T-helper 1 cell treated with Interleukin-12 subunit alpha and Interleukin-12 subunit beta and Interleukin-4 antibody, amounts not matched to agents 30 ng/mL and 1 ng/mL, for 36 hours (primary cell): Measurements from ENCODE around the gene HOXD13. TPM values are rescaled to one million over a fixed set of nuclear protein-coding genes. Genes with fewer than 3 reads are reported as not detected.

Experiments used
- intact Hi-C: fragments of 100-400 bp; cut with micrococcal nuclease; formaldehyde crosslinking; loops from one replicate; pipeline ENCODE4 v1.15.1; 2024
- total RNA-seq: library from RNA; stranded (reverse); gene quantifications from 2 replicates; pipeline ENCODE4 v1.2.3, GENCODE V29; 2022

Gene HOXD13
- total RNA-seq, 1 donor from 2014 or later, result not detected

DNA sequence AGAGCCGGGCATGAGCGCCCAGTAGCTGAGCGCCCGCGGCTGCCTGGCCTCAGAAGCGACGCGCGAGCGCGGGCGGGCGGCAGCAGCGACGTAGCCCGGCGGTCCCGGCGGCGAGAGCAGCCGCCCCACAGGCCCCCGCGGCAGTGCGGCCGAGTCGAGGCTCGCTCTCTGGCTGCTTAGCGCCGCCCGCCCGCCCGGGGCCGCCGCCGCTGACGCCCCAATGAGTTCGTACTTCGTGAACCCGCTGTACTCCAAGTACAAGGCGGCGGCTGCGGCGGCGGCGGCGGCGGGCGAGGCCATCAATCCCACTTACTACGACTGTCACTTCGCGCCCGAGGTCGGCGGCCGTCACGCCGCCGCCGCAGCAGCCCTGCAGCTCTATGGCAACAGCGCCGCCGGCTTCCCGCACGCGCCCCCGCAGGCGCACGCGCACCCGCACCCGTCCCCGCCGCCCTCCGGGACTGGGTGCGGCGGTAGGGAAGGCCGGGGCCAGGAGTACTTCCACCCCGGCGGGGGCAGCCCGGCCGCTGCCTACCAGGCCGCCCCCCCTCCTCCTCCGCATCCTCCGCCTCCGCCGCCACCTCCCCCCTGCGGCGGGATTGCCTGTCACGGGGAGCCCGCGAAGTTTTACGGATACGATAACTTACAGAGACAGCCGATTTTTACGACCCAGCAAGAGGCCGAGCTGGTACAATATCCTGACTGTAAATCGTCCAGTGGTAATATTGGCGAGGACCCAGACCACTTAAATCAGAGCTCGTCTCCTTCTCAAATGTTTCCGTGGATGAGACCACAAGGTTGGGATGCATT lies 37.8 kb downstream of the HOXD13 start:
- intact Hi-C loops, result loop anchor here (5.0 kb wide), 1 partner anchor 33 kb away; the partner anchor contains the start of gene HOXD12

DNA sequence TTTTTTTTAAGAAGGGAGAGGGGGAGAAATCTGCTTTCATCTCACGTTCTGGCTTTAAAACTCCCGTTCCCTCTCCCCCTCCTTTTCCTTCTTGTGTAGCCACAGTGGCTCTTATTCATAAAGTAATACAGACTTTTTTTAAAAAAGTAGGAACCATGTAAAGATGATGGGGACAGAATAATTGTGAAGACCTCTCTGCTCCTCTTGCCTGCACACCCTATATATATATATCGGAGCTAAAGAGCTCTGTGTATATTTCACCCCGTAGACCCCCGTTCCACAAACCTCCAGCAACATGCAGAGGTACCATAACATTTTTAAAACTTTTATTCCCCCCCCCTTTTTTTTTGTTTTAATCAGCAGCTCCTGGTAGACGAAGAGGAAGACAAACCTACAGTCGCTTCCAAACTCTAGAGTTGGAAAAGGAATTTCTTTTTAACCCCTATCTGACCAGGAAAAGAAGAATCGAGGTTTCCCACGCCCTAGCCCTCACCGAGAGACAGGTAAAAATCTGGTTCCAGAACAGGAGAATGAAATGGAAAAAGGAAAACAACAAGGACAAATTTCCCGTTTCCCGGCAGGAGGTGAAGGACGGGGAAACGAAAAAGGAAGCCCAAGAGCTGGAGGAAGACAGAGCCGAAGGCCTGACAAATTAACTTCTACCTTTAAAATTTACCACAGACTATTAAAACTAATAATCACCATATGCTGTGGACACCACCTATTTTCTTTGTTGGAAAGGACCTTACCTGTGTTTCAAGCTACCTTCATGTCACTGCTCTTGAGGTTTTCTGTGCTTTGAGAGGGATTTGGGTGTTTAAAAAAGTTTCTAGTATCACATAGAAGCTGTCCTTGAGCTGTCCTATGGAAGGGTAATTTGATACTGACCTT lies 38.7 kb downstream of the HOXD13 start:
- intact Hi-C loops, result loop anchor here (1.0 to 5.0 kb wide), 2 partner anchors 34 to 47 kb away; partner anchors contain the start of gene HOXD12

DNA sequence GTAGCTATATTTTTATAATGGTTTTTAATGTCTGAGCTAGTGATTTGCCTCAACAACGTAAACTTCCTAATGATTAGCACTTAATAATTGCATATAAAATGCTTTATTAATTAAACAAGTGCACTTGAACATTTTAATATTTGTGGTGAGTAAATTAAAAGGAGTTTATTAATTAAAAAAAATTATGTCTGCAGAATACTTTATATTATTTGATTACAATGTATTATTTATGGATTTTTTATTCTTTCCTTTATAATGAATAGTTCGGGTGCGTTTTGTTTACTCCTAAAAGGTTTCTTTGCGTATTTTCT lies 39.3 kb downstream of the HOXD13 start:
- intact Hi-C loops, result loop anchor here (1.0 to 5.0 kb wide), 7 partner anchors 8 to 53 kb away; partner anchors contain the start of gene HOXD12

DNA sequence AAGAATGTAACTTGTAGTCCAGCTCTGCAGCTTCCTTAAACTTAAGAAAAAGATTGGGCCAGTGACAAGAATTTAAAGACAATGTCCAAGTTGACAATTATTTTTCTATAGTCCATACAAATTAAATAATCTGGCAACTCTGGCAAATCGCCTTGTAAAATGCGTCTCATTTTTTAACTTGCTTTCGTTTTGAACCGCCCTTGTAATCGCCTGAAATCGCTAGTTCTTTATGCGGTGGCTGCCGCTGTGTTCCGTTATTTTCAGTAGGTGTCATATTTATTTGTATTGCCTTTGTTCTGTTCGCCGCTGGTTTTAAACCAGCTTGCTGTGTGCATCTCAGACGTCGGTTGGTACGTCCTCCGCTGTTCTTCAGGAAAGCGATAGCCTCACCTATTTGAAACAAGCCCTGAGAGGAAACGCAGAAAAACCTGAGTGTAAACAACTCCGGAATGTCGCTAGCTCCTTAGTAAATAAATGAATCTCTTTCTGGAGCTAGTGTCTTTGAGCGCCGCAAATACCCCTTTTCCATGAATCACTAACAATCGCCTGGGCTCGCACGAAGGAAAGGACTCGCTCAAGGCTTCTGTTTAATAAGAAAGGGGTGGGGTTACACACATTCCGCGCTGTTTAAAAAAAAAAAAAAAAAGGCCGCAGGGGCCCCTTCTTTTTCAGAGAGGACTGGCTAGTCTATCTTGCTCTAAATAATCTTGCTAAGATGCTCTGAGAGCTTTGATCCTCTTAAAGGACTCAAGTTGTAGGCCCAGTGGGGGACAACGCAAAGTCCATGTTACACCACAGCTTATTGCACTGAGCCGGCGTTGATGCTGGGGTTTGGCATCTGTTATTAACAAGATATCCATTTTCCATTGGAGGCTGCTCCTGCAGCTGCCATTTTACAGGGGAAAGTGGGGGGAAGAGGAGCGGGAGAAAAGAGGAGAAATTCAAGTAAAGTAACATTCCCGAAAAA lies 40.0 kb downstream of the HOXD13 start:
- intact Hi-C loops, result loop anchor here (1.0 to 5.0 kb wide), 6 partner anchors 8 to 54 kb away; partner anchors contain the start of gene HOXD12

DNA sequence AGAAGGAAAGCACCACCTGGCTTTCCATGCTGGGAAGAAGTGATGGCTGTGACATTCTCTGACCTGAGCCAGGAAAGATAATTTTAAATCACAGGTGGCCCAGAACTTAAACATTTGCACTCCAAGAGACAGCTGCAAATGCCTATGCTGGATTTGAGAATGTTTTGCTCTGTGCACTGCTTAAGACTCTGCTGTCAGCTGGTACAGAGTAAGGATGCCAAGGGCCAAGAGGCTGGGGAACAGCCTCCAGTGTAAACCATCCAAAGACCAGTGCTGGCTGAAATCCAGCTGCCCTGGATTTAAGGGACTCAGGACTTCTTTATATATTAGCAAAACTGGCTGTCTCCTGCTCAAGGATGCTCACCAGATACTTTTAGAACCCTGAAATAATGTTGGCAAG lies 40.9 kb downstream of the HOXD13 start:
- intact Hi-C loops, result loop anchor here (2.0 to 5.0 kb wide), 4 partner anchors 21 to 55 kb away; partner anchors contain the start of gene HOXD12

DNA sequence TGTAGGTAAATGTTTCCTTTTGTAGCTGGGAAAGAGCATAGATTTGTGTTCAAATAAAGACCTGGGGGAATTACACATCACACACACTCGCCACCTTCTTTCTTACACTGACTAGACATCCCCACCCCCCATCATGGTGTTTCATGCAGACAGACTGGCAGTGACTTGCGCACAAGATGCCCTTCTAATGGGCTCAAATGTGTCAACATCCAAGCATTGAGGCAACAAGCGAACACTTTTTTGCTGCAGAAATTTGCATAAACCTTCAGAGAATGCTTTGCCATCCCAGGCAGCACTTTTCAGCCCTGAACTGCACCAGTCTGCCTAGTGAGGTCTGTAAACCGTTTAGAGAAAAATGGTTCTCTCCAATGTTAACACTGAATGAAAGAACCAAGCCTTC lies 41.5 kb downstream of the HOXD13 start:
- intact Hi-C loops, result loop anchor here (5.0 kb wide), 1 partner anchor 37 kb away; the partner anchor contains the start of gene HOXD12

DNA sequence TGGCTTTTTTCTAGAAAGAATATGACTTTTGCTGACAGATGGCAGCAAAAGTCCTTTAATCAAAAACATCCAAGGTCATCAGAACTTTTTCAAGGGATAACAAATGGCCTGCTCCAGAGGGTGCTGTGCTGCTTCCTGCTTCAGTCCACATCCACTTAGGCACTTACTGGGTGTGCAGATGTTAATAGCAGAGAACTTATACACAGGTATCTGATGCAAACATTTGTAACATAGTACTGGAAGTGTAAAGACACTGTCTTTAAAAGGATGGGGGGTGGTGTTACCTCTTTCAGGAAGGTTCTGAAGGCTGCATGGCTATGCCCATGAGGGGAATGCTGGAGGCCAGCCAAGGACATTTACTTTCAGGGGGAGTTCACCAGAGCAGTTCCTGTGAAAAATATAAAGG lies 42.5 kb downstream of the HOXD13 start:
- intact Hi-C loops, result no loop called here

DNA sequence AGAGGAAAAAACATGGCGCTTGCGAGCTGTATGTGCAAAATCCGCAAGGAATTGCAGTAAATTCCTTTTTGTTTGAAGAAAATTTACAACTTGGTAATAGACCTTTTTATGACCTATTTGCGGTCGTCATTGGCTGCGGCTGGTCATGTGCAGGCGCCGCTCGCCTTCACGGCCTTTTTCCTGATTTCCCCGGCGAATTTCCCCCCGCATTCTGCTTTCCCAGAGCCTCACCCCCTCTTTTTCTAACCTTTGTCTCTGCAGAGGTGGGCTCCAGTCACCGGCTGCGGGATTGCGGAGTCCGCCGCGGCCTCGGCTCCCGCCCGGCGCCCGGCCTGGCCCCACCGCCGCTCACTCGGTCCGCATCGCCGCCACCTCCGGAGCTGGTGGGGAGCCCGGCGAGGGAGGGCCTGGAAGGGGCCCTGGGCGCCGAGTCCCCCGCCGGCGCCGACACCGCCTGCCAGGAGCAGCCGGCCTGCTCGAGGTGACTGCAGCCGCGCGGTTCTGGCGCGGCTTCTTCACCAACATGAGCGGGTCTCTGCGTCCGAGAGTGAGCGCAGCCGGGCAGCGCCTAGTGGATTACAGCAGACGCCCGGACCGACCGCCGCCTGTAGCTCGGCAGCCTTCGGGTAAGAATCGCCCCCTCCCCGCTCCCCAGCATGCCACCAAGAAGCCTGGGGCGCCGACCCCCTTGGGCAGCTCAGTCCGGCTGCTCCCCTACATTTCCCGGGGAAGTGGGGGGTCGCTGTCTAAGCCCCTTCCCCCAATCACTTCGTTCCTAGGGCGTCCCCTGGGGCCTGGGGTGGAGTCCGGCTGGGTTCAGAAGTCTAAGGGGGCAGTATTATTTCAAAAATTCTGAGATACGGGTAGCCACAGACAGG lies 44.1 kb downstream of the HOXD13 start:
- intact Hi-C loops, result no loop called here

DNA sequence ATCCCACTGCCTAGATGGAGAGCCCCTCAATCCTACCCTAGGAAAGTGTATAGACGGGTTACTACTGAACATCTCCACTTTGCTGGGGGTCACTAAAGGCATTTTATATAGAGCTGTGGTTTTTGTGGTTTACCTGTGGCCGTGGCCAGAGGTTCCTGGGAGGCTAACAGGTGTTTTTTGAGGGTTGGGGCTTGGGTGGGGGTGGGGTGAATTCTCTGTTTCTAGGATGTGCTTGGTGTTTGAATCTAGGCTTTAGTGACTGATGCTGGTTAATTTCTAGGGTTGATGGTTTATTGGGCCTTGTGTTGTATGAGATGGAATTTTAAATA lies 44.7 kb downstream of the HOXD13 start:
- intact Hi-C loops, result no loop called here

DNA sequence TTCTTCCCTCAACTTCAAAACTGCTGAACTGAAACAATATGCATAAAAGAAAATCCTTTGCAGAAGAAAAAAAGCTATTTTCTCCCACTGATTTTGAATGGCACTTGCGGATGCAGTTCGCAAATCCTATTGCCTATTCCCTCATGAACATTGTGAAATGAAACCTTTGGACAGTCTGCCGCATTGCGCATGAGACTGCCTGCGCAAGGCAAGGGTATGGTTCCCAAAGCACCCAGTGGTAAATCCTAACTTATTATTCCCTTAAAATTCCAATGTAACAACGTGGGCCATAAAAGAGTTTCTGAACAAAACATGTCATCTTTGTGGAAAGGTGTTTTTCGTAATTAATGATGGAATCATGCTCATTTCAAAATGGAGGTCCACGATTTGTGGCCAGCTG lies 45.4 kb downstream of the HOXD13 start:
- intact Hi-C loops, result no loop called here

DNA sequence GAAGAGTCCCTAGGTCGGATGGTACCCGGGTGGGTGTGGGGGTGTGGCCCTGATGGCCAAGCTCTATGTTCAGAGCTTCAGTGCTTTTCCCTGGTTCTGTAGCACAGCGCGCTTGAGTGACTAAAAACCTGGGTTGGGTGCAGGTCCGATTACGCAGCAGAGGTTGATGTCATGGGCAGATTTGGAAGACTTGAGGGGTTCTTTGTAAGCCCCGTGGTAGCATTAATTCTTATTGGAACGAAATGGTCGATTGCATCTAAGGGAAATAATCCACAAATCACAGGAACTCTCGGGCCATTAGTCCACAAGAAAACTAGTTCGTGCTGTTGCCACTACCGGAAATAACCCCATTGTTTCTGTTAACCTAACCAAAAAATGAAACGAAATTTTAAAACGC lies 46.0 kb downstream of the HOXD13 start:
- intact Hi-C loops, result no loop called here

DNA sequence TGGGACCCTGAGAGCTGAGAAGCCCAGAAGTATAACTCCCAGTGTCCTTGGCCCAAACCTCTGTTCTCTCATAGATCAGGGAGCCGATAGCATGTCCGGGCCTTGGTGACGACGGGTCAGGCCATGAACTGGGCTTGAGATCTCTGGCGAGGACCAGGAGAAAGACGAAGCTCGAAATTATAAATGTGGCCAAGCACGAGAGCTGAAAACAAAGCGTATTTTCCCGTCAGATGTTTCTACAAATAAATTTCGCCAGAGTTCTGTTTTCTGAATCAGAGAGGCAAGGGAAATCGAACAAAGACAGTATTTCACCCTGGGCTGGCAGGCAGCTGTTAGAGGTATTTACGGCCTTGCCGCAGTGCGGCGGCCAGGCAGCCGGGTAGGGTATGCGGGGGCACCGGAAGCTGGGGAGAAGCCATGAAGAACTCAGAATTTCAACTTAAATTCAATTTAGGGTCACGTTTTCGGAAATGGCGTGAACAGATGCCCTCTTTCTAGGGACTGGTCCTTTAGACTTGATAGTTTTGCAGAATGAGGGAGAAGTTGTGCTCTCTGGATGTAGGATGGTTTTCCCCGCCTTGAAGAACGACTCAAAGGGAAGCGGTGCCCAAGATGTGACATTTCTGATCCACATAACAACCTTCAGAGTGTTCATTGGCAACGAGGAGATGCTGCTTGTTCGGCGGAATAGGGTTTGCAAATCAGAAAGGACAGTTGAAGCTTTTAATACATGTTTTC lies 46.6 kb downstream of the HOXD13 start:
- intact Hi-C loops, result no loop called here

DNA sequence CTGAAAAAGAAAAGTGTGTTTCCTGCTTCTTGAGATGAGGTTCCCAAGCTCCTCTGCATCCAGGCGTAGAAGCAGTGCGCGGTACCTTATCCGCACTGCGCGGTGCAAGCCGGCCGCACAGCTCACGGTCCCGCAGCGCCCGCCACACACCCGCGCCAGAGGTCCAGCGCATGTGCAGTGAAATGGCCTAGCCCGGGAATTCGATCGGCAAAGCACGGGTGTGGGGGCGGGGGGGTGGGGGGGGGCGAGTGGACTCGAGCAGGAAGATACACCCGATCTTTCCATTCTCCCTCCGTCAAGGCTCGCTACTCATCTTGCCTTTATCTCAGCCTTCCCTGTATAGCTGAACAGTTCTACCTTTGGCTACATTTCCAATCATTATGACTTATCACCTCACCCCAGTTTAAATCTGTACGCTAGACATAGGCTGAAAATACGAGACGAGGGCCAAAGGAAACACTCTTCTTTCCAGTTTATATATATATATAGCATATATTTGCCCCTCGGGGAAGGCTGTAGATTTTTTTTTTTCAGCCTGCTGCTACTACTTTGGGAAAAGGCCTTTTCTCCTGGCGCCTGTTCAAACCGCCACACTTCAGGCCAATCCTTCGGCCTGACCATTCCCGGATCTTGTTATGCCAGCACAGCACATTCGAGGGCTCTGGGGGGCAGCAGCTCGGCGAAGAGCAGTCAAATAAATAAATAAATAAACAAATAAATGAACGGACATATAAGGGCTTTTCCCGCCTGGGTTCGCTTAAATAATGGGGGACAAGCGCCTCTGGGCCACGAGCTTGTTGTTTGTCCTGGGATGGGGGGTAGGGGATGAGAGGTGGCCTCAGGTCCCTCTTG lies 47.4 kb downstream of the HOXD13 start:
- intact Hi-C loops, result loop anchor here (1.0 to 2.0 kb wide), 8 partner anchors 8 to 1007 kb away; partner anchors contain the start of gene HOXD3

DNA sequence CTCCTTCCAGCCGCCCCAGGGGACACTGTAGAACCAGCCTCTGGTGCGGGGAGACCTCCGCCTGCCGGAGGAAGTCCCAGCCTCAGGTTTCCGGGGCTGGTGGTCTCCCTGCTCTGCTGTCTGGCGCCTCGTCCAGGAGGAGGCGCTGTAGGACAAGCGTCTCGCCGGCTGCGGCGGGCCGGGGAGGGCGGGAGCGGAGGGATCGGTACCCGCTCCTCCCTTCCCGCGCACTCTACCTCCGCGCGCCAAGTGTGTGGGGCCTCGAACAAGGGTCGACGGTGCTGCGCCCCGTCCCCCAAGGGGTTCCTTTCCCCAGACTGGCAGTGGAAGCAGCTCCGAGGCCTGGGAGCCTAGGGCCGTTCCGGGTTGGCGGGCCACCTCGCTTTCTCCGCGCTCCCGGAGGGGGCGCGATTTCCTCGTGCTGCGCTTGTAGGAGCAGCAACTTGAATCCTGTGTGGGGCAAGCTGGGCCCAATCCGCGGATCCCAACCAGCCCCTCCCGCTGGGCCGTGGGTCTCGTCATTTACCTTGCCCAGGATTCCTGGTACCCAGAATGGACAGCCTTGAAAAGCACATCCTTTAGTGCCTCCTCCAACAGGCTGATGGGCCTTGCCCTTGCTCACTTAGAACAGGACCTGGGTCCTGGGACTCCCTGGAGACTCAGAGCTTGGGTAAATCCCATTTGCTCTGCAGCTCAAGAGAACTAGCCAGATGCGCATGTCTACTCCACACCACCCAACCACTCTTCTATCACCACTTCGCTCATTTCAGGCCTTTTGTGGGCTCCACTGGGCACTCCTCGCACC lies 48.2 kb downstream of the HOXD13 start:
- intact Hi-C loops, result loop anchor here (1.0 to 2.0 kb wide), 8 partner anchors 8 to 1007 kb away; partner anchors contain the start of gene HOXD3

DNA sequence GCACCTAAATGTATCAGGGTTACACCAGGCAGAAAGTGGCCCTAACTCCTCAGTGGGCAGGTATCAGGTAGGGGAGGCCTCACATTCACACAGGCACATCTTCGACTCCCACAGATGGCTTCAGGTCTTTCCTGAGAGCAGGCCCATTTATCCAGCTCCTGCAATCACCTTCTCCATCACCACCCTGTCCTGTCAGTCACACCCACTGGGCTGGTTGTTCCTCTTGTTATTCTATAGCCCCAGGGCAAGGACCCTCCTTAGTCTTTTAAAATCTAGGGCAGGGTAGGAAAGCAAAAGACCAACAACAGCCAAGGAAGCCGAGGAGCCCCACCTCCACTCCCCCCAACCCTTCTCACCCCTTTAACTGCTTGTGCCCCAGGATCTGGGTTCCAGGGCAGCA lies 49.8 kb downstream of the HOXD13 start:
- intact Hi-C loops, result no loop called here
